Tibial nerve (tissue), 3 donors: ENCODE data around the gene GNAT2.

Experiments used
- POLR2A ChIP-seq, 2 donors: fragments of 450-650 bp; IDR thresholded peaks; one replicate each; pipeline ENCODE4 v1.6.1; 2017; ENCODE audit warnings: antibody characterized with exemption in 2 of 2, mild to moderate bottlenecking in 2 of 2, moderate library complexity in 2 of 2
- TF ChIP-seq, protein P1 (sequence below), 5 experiments: fragments of 200-600 bp in 3 of 5; fragments of 450-650 bp in 2 of 5; sonication (generic) in 3 of 5; IDR thresholded peaks; one replicate each; pipeline ENCODE4 v1.5.1; 2016 to 2019; ENCODE audit warnings: antibody characterized with exemption in 5 of 5, mild to moderate bottlenecking in 3 of 5, moderate library complexity in 2 of 5

DNA sequence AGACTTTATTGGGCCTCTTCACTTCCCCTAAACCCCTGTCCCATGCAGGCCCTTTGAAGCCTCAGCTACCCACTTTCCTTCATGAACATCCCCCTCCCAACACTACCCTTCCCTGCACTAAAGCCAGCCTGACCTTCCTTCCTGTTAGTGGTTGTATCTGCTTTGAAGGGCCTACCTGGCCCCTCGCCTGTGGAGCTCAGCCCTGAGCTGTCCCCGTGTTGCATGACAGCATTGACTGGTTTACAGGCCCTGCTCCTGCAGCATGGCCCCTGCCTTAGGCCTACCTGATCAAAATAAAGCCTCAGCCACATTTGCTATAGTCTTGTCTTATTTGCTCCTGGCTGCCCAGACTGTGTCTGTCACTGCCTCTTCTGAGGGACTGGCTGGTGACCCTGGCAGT lies 42.0 kb upstream of the GNAT2 start:
- TF ChIP-seq, protein P1, sequence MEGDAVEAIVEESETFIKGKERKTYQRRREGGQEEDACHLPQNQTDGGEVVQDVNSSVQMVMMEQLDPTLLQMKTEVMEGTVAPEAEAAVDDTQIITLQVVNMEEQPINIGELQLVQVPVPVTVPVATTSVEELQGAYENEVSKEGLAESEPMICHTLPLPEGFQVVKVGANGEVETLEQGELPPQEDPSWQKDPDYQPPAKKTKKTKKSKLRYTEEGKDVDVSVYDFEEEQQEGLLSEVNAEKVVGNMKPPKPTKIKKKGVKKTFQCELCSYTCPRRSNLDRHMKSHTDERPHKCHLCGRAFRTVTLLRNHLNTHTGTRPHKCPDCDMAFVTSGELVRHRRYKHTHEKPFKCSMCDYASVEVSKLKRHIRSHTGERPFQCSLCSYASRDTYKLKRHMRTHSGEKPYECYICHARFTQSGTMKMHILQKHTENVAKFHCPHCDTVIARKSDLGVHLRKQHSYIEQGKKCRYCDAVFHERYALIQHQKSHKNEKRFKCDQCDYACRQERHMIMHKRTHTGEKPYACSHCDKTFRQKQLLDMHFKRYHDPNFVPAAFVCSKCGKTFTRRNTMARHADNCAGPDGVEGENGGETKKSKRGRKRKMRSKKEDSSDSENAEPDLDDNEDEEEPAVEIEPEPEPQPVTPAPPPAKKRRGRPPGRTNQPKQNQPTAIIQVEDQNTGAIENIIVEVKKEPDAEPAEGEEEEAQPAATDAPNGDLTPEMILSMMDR (IDR thresholded peaks at IDR 0.05): no peak
- TF ChIP-seq POLR2A (IDR thresholded peaks at IDR 0.05): no peak
